NT2/D1 (cell line): ENCODE results near the gene ENOX1.

ENCODE experiments used
- DNase-seq: peaks from one replicate; pipeline ENCODE4 v3.0.0-alpha.2; 2011; ENCODE audit warnings: low read depth, low spot score
- H3K27me3 ChIP-seq: 2 replicates; pipeline ENCODE4 v1.6.0; 2011; ENCODE audit warnings: mild to moderate bottlenecking; ENCODE audit not compliant: insufficient read length, insufficient read depth
- H3K36me3 ChIP-seq: 2 replicates; pipeline ENCODE4 v1.6.1; 2011; ENCODE audit warnings: mild to moderate bottlenecking, low read length, mixed read lengths; ENCODE audit not compliant: insufficient read depth, insufficient read length
- H3K4me1 ChIP-seq: 2 replicates; pipeline ENCODE4 v1.5.1; 2011; ENCODE audit not compliant: insufficient read depth, insufficient read length
- H3K4me3 ChIP-seq: 2 replicates; pipeline ENCODE4 v1.5.1; 2011; ENCODE audit warnings: low read depth; ENCODE audit not compliant: insufficient read length
- H3K9ac ChIP-seq: 2 replicates; pipeline ENCODE4 v1.6.0; 2011; ENCODE audit warnings: low read depth; ENCODE audit not compliant: insufficient read length
- H3K9me3 ChIP-seq: 2 replicates; pipeline ENCODE4 v1.5.1; 2011; ENCODE audit warnings: mild to moderate bottlenecking, low read length; ENCODE audit not compliant: insufficient read depth
- SUZ12 ChIP-seq: IDR thresholded peaks from 2 replicates; pipeline ENCODE4 v1.6.1; 2011; ENCODE audit not compliant: insufficient read length, insufficient read depth; ENCODE audit errors: extremely low read depth
- YY1 ChIP-seq: IDR thresholded peaks from 2 replicates; pipeline ENCODE4 v1.6.1; 2011; ENCODE audit not compliant: insufficient read length, insufficient read depth
- ZNF274 ChIP-seq: IDR thresholded peaks from 2 replicates; pipeline ENCODE4 v1.6.1; 2011; ENCODE audit warnings: mild to moderate bottlenecking, low read depth, low read length

The ENOX1 gene

GRCh38 chr13:43473437-43473836 is 313.3 kb downstream of the ENOX1 start:
- Histone ChIP-seq H3K27me3 (no peaks in the 10 kb centered on the region), H3K36me3 (no peaks in the 10 kb centered on the region), H3K9ac (no peak overlapping the region), H3K9me3 (no peaks in the 10 kb centered on the region), H3K4me1 (no peaks in the 10 kb centered on the region), H3K4me3 (no peak overlapping the region)
- DNase-seq = no peak
- TF ChIP-seq YY1 (no peak), ZNF274 (no peak), SUZ12 (no peak)

GRCh38 chr13:43472980-43473379 is 313.8 kb downstream of the ENOX1 start:
- DNase-seq = no peak

GRCh38 chr13:43472339-43472738 is 314.4 kb downstream of the ENOX1 start:
- no peaks in the 10 kb centered on the region for H3K4me1 ChIP-seq
- H3K4me3 ChIP-seq = no peak overlapping the region
- H3K9ac ChIP-seq = no peak overlapping the region
- TF ChIP-seq YY1 (no peak), ZNF274 (no peak), SUZ12 (no peak)
- no peaks in the 10 kb centered on the region for H3K36me3 ChIP-seq
- H3K9me3 ChIP-seq = no peaks in the 10 kb centered on the region
- no peak for DNase-seq
- no peaks in the 10 kb centered on the region for H3K27me3 ChIP-seq

More at GRCh38 chr13:43472980-43473379, 313.8 kb downstream of the ENOX1 start:
- H3K9ac ChIP-seq = no peak overlapping the region
- no peaks in the 10 kb centered on the region for H3K27me3 ChIP-seq
- no peaks in the 10 kb centered on the region for H3K36me3 ChIP-seq
- TF ChIP-seq YY1 = no peak
- TF ChIP-seq ZNF274 = no peak
- TF ChIP-seq SUZ12 = no peak
- no peak overlapping the region for H3K4me3 ChIP-seq
- H3K4me1 ChIP-seq = no peaks in the 10 kb centered on the region
- H3K9me3 ChIP-seq = no peaks in the 10 kb centered on the region

- TF ChIP-seq ZNF274 = no peak
- TF ChIP-seq SUZ12 = no peak
- TF ChIP-seq YY1 = no peak
- DNase-seq = no peak
- H3K9ac ChIP-seq = no peak overlapping the region
- H3K4me1 ChIP-seq = no peaks in the 10 kb centered on the region
- no peaks in the 10 kb centered on the region for H3K27me3 ChIP-seq
- H3K4me3 ChIP-seq = no peak overlapping the region
- no peaks in the 10 kb centered on the region for H3K9me3 ChIP-seq
- no peaks in the 10 kb centered on the region for H3K36me3 ChIP-seq
Observed at GRCh38 chr13:43470610-43471009, 316.2 kb downstream of the ENOX1 start.

GRCh38 chr13:43469791-43470190 is 317.0 kb downstream of the ENOX1 start:
- Histone ChIP-seq H3K36me3 (no peaks in the 10 kb centered on the region), H3K9ac (no peak overlapping the region), H3K9me3 (no peaks in the 10 kb centered on the region), H3K27me3 (no peaks in the 10 kb centered on the region), H3K4me3 (no peak overlapping the region), H3K4me1 (no peaks in the 10 kb centered on the region)
- no peak for TF ChIP-seq ZNF274
- TF ChIP-seq YY1 = no peak
- TF ChIP-seq SUZ12 = no peak
- no peak for DNase-seq

- TF ChIP-seq YY1 = no peak
- TF ChIP-seq SUZ12 = no peak
- TF ChIP-seq ZNF274 = no peak
- Histone ChIP-seq H3K36me3 (no peaks in the 10 kb centered on the region), H3K9me3 (no peaks in the 10 kb centered on the region), H3K9ac (no peak overlapping the region), H3K4me1 (no peaks in the 10 kb centered on the region), H3K4me3 (no peak overlapping the region), H3K27me3 (no peaks in the 10 kb centered on the region)
- no peak for DNase-seq
Observed at GRCh38 chr13:43464578-43465264, 322.1 kb downstream of the ENOX1 start.

GRCh38 chr13:43448605-43449336 is 338.0 kb downstream of the ENOX1 start:
- Histone ChIP-seq H3K9me3 (no peaks in the 10 kb centered on the region), H3K4me1 (no peaks in the 10 kb centered on the region), H3K4me3 (no peak overlapping the region), H3K9ac (no peak overlapping the region), H3K27me3 (no peaks in the 10 kb centered on the region), H3K36me3 (no peaks in the 10 kb centered on the region)
- no peak for DNase-seq
- TF ChIP-seq SUZ12 = no peak
- TF ChIP-seq ZNF274 = no peak
- TF ChIP-seq YY1 = no peak

- Histone ChIP-seq H3K9ac (no peak overlapping the region), H3K4me3 (no peak overlapping the region), H3K36me3 (no peaks in the 10 kb centered on the region), H3K9me3 (no peaks in the 10 kb centered on the region), H3K4me1 (no peaks in the 10 kb centered on the region), H3K27me3 (no peaks in the 10 kb centered on the region)
- DNase-seq = no peak
- TF ChIP-seq ZNF274 (no peak), YY1 (no peak), SUZ12 (no peak)
Observed at GRCh38 chr13:43446126-43446525, 340.6 kb downstream of the ENOX1 start.
